Loucy (cell line): ENCODE results near the gene FAM186B.

ENCODE experiments used
- H2AFZ ChIP-seq: fragments of 200-600 bp; sonication (generic); 2 replicates; pipeline ENCODE4 v1.6.0; 2016; ENCODE audit warnings: antibody characterized with exemption, mild to moderate bottlenecking, low read length, moderate library complexity
- H3F3A ChIP-seq: fragments of 200-600 bp; 2 replicates; pipeline ENCODE4 v1.6.0; 2016; ENCODE audit warnings: antibody characterized with exemption, low read depth, mild to moderate bottlenecking
- H3K27me3 ChIP-seq: fragments of 200-600 bp; sonication (generic); 2 replicates; pipeline ENCODE4 v1.6.1; 2014; ENCODE audit warnings: low read length, mild to moderate bottlenecking; ENCODE audit not compliant: insufficient read depth, poor library complexity, severe bottlenecking
- H3K36me3 ChIP-seq: fragments of 200-600 bp; sonication (generic); 2 replicates; pipeline ENCODE4 v1.6.1; 2016; ENCODE audit warnings: low read length; ENCODE audit not compliant: insufficient read depth
- H3K4me1 ChIP-seq: fragments of 200-600 bp; sonication (generic); 2 replicates; pipeline ENCODE4 v1.5.1; 2014; ENCODE audit warnings: low read length, mild to moderate bottlenecking; ENCODE audit not compliant: insufficient read depth, poor library complexity, severe bottlenecking
- H3K4me2 ChIP-seq: fragments of 200-600 bp; sonication (generic); 2 replicates; pipeline ENCODE4 v1.6.0; 2014; ENCODE audit warnings: antibody characterized with exemption, low read length, low read depth, mild to moderate bottlenecking; ENCODE audit not compliant: poor library complexity, severe bottlenecking
- H3K4me3 ChIP-seq: fragments of 200-600 bp; sonication (generic); 2 replicates; pipeline ENCODE4 v1.5.1; 2014; ENCODE audit warnings: low read length, mild to moderate bottlenecking, mixed read lengths; ENCODE audit not compliant: poor library complexity, severe bottlenecking
- H3K79me2 ChIP-seq: fragments of 200-600 bp; sonication (generic); 2 replicates; pipeline ENCODE4 v1.6.1; 2014; ENCODE audit warnings: low read length; ENCODE audit not compliant: insufficient read depth
- H3K9ac ChIP-seq: fragments of 200-600 bp; sonication (generic); 2 replicates; pipeline ENCODE4 v1.6.0; 2014; ENCODE audit warnings: mild to moderate bottlenecking, low read depth, low read length, moderate library complexity; ENCODE audit not compliant: poor library complexity, severe bottlenecking
- H3K9me2 ChIP-seq: fragments of 200-600 bp; sonication (generic); replicated peaks from 2 replicates; pipeline ENCODE4 v1.6.1; 2016; ENCODE audit warnings: low read depth, low read length, mixed read lengths
- H3K9me3 ChIP-seq: fragments of 200-600 bp; sonication (generic); 2 replicates; pipeline ENCODE4 v1.6.1; 2014; ENCODE audit warnings: mild to moderate bottlenecking, antibody characterized with exemption, low read length, low read depth; ENCODE audit not compliant: insufficient read depth
- H4K20me1 ChIP-seq: fragments of 200-600 bp; sonication (generic); 2 replicates; pipeline ENCODE4 v1.6.0; 2014; ENCODE audit warnings: antibody characterized with exemption, low read length, mild to moderate bottlenecking; ENCODE audit not compliant: insufficient read depth, poor library complexity, severe bottlenecking
- CTCF ChIP-seq: fragments of 200-600 bp; sonication (generic); conservative IDR thresholded peaks from 2 replicates; pipeline ENCODE4 v1.5.1; 2014; ENCODE audit warnings: mild to moderate bottlenecking, antibody characterized with exemption, low read length
- EZH2phosphoT487 ChIP-seq: fragments of 200-600 bp; IDR thresholded peaks from 2 replicates; pipeline ENCODE4 v1.6.1; 2018; ENCODE audit warnings: antibody characterized with exemption, mild to moderate bottlenecking, moderate library complexity, borderline replicate concordance

Gene FAM186B

GRCh38 chr12:49649892-49650291 is 44.5 kb upstream of the FAM186B start:
- Histone ChIP-seq H3F3A (no peaks in the 10 kb centered on the region), H3K9me2 (no peaks in the 10 kb centered on the region), H3K4me3 (no peak overlapping the region), H3K9ac (no peak overlapping the region), H3K9me3 (no peaks in the 10 kb centered on the region), H4K20me1 (no peaks in the 10 kb centered on the region), H2AFZ (no peak overlapping the region), H3K4me2 (no peak overlapping the region), H3K27me3 (no peaks in the 10 kb centered on the region), H3K4me1 (peaks cover 32% of the 10 kb centered on the region), H3K79me2 (no peaks in the 10 kb centered on the region), H3K36me3 (peaks cover 84% of the 10 kb centered on the region; the same call in 1 of the 2 replicates)
- TF ChIP-seq CTCF (no peak), EZH2phosphoT487 (no peak)

DNA sequence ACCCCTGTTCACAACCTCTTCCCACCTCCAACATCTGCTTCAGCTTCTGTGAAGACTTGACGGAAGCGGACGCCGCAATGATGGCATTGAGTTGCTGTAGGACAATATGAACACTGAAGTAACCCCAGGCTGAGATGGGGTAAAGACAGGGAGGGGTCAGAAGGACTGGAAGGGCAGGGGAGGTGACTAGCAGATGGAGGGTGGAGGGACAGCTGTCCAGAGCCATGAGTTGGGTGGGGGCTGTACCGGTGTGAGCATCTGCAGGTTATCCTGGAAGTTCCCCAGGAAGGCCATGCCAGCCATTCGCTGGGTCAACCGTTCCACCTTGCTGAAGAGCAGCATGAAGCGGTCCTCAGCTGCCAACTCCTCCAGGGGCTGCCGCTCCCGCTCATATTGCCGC is 44.0 kb upstream of the FAM186B start:
- Histone ChIP-seq H3K4me1 (peaks cover 35% of the 10 kb centered on the region), H3K4me2 (no peak overlapping the region), H3K9me3 (no peaks in the 10 kb centered on the region), H2AFZ (no peak overlapping the region), H3K9me2 (no peaks in the 10 kb centered on the region), H3K4me3 (no peak overlapping the region), H3F3A (no peaks in the 10 kb centered on the region), H3K27me3 (no peaks in the 10 kb centered on the region), H4K20me1 (no peaks in the 10 kb centered on the region), H3K9ac (no peak overlapping the region), H3K79me2 (no peaks in the 10 kb centered on the region), H3K36me3 (peaks cover 79% of the 10 kb centered on the region; the same call in 1 of the 2 replicates)
- TF ChIP-seq EZH2phosphoT487 (no peak), CTCF (no peak)

DNA sequence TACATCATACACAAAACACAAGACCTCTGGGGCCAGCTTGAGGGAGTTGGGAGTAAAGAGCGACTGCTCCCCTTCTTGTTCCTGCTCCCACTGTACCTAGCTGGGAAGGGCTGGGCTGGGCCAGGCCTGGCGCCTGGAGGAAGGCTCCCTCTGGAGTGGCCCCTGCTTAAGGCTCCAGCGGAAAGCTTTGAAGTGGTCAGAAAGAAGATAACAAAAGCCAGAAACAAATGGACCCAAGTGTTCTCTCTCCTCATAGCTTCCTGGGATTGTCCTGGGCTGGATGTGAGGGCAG is 43.2 kb upstream of the FAM186B start:
- no peaks in the 10 kb centered on the region for H3K27me3 ChIP-seq
- TF ChIP-seq EZH2phosphoT487 = no peak
- TF ChIP-seq CTCF = no peak
- H3K4me1 ChIP-seq = peaks cover 35% of the 10 kb centered on the region
- H3K79me2 ChIP-seq = no peaks in the 10 kb centered on the region
- H3F3A ChIP-seq = no peaks in the 10 kb centered on the region
- H3K36me3 ChIP-seq = peaks cover 73% of the 10 kb centered on the region; the same call in 1 of the 2 replicates
- H3K9me3 ChIP-seq = no peaks in the 10 kb centered on the region
- no peaks in the 10 kb centered on the region for H4K20me1 ChIP-seq
- H3K4me3 ChIP-seq = no peak overlapping the region
- no peaks in the 10 kb centered on the region for H3K9me2 ChIP-seq
- no peak overlapping the region for H3K9ac ChIP-seq
- no peak overlapping the region for H3K4me2 ChIP-seq
- no peak overlapping the region for H2AFZ ChIP-seq
